Adrenal gland (tissue), 5 donors: ENCODE data around the gene SNAPC4.

Source experiments
- POLR2A ChIP-seq, 2 donors: fragments of 450-650 bp; IDR thresholded peaks; one replicate each; pipeline ENCODE4 v1.6.1; 2017; ENCODE audit warnings: antibody characterized with exemption in 2 of 2, mild to moderate bottlenecking in 2 of 2, moderate library complexity in 1 of 2
- TF ChIP-seq, protein P1 (sequence below), 6 experiments: fragments of 450-650 bp in 4 of 6; fragments of 200-600 bp in 2 of 6; sonication (generic) in 1 of 6; IDR thresholded peaks; 1 replicate in 5 of 6; 2 replicates in 1 of 6; pipeline versions ENCODE4 v1.5.1 to v1.8.0; 2016 to 2021; ENCODE audit warnings: antibody characterized with exemption in 6 of 6, mild to moderate bottlenecking in 2 of 6, moderate library complexity in 1 of 6
- donor health status: DM: no; HTN: no; CAD: no.

DNA sequence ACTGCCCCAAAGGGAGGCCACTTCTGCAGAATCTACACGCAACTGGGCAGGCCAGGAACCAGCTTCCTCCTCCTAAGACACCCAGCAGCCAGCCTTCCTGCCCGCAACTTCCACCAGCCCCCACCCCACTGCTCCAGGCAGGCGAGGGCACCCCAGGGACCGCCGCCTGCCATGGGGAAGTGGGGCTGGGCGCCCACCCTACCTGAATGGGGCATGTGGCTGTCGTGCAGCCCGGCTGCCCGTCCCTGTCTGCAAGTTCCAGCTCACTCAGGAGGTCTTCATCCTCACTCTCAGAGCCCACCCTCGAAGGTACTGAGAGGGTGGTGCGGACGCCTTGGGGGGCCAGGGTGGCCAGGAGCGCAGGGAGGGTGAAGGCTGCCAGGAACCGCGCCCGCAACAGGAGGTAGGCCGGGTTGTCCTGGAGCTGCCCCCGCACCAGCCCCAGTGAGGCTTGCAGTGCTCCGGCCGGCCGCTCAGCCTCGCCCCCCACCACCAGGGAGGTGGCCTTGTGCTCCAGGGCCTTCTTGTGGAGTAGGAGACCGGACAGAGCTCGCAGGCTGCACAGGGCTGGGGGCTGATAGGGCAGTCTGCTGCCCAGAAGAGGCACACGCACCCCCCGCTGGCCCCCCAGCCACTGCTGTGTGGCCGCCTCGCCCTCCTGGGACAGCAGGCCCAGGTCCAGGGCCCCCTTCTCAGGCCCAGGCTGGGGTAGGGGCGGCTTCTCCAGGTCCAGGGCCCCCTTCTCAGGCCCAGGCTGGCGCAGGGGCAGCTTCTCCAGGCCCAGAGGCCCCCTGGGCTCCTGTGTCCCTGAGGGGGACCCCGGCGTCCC, 22.4 kb downstream of the SNAPC4 start:
- TF ChIP-seq, protein P1, sequence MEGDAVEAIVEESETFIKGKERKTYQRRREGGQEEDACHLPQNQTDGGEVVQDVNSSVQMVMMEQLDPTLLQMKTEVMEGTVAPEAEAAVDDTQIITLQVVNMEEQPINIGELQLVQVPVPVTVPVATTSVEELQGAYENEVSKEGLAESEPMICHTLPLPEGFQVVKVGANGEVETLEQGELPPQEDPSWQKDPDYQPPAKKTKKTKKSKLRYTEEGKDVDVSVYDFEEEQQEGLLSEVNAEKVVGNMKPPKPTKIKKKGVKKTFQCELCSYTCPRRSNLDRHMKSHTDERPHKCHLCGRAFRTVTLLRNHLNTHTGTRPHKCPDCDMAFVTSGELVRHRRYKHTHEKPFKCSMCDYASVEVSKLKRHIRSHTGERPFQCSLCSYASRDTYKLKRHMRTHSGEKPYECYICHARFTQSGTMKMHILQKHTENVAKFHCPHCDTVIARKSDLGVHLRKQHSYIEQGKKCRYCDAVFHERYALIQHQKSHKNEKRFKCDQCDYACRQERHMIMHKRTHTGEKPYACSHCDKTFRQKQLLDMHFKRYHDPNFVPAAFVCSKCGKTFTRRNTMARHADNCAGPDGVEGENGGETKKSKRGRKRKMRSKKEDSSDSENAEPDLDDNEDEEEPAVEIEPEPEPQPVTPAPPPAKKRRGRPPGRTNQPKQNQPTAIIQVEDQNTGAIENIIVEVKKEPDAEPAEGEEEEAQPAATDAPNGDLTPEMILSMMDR (IDR thresholded peaks at IDR 0.05) = no peak
- TF ChIP-seq POLR2A (IDR thresholded peaks at IDR 0.05) = no peak
